ENCODE measurements around the gene CSTF2T.

DNA sequence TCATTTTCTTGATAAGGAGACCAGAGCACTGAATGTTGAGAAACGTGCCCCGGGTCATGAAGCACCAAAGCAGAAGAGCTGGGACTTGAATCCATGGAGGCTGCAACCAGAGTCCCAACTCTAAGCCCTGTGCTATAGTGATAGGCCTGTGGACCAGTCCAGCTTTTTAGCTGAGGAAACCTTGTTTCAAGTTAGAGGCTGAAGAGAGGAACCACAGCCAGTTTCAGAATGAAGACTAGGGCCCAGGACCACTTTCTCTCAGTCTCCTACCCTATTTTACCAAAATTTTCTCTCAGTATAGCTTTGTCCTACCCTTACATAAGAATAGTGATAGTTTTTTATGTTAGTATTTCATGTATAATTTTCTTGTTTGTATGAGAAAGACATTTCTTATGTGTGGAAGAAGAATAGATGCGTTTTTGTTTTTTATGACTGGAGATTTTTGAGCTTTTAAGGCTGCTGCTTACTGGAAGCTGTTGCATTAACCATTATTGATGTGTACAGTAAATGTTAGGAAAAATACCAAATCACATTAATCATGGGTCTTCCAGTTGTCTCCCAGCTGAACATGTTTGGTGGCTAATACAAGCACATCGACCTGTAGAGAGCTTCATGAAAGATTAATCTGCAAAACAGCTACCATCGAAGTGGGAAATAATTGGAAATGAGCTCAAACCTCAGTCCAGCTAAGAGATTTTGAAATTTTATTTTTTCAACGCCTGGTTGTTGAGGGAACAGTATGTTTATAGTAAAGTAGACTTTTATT, 45.0 kb upstream of the CSTF2T start:
- TF ChIP-seq, protein P1, sequence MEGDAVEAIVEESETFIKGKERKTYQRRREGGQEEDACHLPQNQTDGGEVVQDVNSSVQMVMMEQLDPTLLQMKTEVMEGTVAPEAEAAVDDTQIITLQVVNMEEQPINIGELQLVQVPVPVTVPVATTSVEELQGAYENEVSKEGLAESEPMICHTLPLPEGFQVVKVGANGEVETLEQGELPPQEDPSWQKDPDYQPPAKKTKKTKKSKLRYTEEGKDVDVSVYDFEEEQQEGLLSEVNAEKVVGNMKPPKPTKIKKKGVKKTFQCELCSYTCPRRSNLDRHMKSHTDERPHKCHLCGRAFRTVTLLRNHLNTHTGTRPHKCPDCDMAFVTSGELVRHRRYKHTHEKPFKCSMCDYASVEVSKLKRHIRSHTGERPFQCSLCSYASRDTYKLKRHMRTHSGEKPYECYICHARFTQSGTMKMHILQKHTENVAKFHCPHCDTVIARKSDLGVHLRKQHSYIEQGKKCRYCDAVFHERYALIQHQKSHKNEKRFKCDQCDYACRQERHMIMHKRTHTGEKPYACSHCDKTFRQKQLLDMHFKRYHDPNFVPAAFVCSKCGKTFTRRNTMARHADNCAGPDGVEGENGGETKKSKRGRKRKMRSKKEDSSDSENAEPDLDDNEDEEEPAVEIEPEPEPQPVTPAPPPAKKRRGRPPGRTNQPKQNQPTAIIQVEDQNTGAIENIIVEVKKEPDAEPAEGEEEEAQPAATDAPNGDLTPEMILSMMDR (IDR thresholded peaks at IDR 0.05): no peak
- TF ChIP-seq POLR2A (IDR thresholded peaks at IDR 0.05): no peak
